Smooth muscle cell of the brain vasculature (primary cell): ENCODE data around the gene SNX7.

Experiments used
- DNase-seq: peaks from one replicate; pipeline ENCODE4 v3.0.0-alpha.2; 2012; ENCODE audit warnings: low read depth, low spot score

Gene SNX7

DNA sequence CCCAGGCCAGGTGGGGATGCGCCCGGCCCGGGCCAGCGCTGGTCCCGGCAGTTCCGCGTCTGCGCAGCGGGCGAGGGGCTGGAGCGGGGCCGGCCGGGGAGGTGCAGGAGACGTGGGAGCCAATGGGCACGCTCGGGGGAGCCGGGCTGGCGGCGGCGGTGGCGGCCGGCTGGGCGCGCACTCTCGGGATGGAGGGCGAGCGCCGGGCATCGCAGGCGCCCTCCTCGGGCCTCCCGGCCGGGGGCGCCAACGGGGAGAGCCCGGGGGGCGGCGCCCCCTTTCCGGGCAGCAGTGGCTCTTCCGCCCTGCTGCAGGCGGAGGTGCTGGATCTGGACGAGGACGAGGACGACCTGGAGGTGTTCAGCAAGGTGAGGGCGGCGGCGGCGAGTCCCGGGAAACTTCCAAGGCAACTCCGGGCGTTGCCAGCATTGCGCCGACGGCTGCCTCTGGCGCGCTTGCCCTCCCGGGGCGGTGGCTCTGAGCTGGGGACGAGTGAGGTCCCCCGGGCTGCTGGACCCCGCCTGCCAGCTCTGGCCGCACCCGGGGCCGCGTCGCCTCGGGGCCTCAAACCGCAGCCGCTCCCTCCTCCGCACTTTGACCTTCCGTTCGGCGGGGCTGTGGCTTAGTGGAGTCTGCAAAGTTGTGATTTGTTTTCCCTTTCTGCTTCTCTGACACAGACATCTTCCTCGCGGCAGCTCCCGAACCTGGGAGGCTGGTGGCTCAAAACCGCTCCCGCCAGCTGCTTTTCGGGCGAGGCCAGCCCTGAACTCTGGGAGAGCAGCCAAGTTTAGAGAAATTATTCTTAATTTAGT, at the start of gene SNX7:
TSS of gene SNX7 (plus strand) at position 178 of the 812 bp plus-strand sequence. CDS start at position 189, 11 bp downstream.
- peak; percentile 35 for DNase-seq

GRCh38 chr1:98637316-98637715, 24.2 kb upstream of the SNX7 start:
- DNase-seq = no peak

DNA sequence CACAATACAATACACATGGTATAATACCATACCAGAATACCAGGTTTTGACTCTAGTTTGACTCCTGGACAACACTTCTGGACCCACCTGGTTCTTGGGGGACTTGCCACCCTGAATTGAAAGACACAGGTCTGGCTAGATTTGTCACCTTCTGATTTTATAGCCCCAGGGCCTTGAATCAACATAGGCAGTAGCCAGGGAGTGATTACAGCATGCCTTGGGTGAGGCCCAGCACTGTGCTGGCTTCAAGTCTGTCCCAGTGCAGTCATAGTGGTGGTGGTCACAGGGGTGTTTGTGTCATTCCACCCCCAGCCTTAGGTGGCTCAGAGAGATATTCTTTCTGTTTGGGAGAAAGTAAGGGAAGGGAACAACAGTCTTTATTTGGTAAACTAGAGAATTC, 23.3 kb upstream of the SNX7 start:
- no peak for DNase-seq

DNA sequence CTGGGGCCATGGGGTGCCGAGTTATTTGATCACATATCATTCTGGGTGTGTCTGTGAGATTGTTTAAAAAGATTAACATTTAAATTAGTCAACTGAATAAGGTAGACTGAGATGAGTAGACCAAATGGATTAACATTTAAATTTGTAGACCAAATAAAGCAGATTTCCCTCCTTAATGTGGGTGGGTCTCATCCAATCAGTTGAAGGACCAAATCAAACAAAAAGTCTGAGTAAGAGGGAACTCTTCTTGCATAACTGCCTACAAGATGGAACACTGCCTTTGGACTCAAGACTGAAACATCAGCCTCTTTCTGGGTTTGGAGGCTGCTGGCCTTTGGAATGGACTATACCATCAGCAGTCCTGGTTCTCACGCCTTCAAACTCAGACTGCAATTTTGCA, 17.0 kb upstream of the SNX7 start:
- DNase-seq = no peak

GRCh38 chr1:98651116-98651632, 10.3 kb upstream of the SNX7 start:
- DNase-seq = no peak

- DNase-seq = no peak
Observed at GRCh38 chr1:98653123-98653522, 8.4 kb upstream of the SNX7 start.

GRCh38 chr1:98659879-98660278, 1.6 kb upstream of the SNX7 start:
- no peak for DNase-seq

DNA sequence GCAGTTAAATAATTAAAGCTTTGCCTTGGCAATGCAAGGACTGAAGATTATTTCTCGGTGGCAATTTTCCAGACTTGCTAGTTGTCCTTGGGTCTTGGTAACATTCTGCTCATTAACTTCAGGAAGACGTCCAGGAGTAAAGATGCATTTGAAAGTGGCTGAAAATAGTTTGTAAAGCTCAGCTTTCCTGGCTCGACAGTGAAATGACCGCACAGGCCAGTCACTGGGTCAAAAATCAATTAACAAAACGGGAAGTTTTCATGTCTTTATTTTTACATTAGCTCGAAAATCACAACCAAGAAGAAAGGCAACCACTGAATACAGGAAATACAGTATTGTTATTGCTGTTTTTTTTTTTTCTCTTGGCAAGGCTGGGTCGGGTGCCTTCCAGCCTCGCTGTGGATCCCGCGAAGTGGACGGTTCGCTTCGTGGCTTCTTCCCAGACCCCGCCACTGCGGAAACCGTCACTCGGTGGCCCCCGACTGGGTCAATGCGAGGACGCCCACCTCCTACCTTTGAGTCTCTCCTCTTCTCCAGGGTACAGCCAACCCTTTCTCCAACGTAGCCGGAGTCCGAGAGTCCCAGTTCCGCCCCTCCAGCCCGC, 479 bp upstream of the SNX7 start:
- DNase-seq = peak; percentile 3

DNA sequence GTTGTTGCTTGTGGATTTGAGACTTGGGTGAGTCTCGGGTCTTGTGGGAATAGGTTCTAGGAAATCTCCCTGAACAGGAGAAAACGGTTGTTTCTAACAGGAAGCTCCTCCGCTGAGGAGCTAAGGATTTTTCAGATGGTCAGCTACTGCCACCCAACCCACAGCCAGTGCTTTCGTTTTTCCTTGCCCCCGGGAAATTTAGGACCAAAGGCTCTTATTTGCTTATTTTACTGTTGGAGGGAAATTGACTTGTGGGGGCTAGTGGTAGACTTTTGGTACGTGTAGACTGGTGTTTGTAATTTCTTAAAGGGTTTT, 792 bp downstream of the SNX7 start:
- no peak for DNase-seq

DNA sequence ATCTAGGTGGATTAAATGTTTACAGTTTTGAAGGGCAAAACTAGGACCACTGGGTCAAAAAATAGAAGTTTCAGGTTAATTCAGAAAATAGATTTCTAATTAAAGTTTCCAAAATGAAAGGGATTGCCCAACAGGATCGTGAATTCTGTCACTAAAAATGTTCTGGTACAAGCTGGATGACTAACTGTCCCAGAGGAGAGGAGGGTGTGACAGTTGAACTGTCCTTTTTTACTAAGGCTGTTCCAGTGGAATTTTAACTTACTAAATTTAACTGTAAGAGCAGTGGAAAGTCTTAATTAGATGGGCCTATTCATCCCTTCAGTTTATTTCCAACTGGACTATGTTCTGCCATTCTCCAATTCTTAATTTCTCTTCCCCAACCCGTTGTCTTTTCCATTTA, 7.2 kb downstream of the SNX7 start:
- DNase-seq = no peak

DNA sequence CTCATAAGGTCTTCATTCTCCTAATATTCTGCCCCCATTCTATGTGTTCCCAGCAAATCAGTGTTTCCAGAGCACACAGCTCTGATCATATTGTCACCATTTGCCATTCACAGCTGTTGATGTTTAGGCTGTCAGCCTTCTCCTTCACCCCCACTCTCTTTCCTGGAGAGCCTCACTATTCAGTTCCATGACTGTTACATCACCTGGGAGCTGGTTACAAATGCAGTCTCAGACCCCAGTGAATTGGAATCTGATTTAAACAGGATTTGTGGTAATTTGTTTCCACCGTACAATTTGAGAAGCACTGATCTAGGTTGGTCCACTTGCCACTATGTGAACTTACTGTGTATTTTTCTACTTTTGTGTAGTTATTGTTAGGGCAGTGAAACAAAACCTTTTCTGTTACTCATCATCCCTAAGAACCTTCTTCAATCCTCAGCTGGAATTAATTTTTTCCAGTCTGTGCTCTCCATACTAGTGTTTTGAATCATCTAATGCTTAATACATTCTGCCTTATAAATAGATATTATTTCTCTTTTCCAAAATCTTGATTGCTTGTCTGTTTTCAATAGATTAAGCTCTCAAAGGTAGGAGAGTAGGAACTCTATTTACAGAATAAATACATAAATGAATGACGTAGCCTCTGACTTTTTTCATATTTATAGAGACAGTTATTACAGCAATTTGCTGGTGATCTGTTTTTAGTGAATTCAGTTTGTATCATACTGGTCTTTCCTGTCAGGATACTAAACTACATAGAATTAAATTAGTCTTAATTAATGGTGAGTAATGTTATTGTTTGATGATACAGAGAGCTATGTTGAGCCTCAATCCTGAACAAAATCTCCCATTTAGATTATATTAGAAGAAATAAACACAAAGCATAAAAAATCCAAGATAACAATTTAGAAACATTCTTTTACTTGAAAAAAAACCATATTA, 8.1 kb downstream of the SNX7 start:
- DNase-seq = no peak

DNA sequence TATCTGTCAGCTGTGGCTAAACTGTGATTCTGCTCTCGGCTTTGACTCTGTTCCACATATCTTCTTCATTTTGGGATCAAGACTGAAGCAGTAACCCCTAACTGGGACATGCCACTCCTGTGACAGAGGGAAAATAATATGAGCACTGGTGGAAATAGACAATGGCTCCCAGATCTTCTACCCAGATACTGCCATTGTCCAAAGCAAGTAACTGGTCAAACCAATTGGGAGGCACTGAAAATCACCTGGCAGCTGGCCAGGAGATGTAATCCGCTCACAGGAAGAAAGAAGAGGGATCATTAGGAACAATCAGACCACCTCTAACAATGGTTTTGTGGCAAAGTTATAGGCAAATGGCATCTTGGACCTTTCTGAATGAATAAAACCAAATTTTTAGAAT, 10.7 kb downstream of the SNX7 start:
- DNase-seq = no peak

DNA sequence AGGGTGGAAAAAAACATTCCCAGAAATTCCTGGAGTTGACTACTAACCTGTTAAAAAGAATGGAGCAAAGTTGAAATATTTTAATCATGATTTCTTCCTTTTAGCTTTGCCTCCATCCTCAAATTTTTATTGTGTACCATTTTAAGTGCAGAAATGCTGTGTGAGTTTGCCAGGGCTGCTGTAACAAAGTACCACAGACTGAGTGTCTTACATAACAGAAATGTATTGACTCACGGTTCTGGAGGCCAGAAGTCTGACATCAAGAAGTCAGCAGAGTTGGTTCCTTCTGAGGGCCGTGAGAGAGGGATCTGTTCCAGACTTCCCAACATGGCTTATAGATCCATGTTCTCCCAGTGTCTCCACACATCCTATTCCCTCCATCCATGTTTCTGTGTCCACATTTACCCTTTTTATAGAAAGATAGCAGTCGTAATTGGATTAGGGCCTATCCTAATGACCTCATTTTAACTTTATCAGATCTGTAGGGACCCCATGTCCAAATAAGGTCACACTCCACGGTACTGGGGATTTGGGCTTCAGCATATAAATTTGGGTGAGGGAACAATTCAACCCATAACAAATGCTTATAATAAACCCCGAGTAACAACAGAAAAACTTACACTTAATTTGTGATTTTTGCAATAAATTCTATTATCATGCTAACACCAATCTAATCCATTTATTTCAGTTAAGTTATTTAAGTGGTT, 12.7 kb downstream of the SNX7 start:
- no peak for DNase-seq

- no peak for DNase-seq
Observed at GRCh38 chr1:98675282-98675681, 13.8 kb downstream of the SNX7 start.

DNA sequence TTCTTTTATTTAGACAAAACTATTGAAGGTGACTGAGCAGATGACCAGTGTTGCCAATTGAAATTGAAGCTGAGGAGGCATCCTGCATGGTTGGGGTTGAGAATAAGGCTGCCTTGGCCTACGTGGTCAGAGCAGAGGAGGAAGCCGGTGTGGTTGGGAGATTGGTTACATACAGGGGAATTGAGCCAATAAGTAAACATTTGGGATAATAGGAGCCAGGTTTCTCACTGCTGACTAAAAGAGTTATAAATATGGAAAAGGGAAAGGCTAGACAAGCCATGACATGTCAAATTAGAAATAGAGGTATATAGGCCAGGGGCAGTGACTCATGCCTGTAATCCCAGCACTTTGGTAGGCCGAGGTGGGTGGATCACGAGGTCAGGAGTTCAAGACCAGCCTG, 15.8 kb downstream of the SNX7 start:
- DNase-seq = no peak

GRCh38 chr1:98681812-98682211, 20.3 kb downstream of the SNX7 start:
- no peak for DNase-seq

DNA sequence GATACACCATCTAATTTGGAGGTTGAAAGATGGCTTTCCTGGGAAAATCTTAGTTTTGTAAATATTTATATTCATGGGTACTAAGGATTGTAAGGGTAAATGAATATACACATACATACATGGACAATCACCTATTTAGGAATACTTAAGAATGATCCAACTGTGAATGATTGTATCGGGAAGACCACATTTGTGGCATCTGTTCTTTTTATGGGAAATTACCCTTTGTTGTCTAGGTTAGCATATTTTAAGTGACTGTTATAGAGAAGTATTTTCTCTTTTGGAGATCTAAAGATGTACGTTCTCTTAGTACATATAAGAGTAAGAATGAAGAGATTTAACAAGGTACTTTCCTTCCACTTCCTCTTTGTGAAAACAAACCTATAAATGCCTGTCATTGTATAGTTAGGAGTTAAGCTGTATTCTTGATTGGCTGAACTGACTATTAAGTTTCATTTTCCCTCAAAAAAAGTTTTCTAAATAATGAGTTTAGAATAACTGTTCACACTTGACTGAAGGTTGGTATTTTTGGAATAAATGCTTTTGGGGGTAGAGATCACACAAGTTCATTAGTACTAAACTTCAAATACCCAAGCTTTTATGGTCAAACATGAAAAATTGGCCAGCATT, 26.7 kb downstream of the SNX7 start:
- DNase-seq = no peak

GRCh38 chr1:98690576-98690975, 29.1 kb downstream of the SNX7 start:
- no peak for DNase-seq

GRCh38 chr1:98692482-98692881, 31.0 kb downstream of the SNX7 start:
- no peak for DNase-seq

DNA sequence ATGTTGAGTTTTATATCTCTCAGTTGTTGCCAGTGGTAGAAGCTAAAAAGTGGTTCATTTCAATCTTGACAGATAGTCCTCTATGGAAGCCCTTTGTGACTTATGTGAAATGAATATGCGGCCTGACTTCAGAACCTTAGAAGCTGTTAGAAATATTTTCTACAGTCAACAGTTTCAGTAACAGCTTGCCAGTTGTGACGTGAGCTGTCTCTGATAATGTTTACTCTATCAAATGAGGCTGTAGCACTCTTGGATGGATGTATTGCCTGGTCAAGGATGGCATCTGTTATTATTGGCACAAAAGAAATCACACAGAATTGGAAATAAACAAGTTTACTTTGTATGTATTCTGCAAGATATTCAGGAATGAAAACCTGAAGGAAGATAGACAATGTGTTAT, 31.9 kb downstream of the SNX7 start:
- no peak for DNase-seq

DNA sequence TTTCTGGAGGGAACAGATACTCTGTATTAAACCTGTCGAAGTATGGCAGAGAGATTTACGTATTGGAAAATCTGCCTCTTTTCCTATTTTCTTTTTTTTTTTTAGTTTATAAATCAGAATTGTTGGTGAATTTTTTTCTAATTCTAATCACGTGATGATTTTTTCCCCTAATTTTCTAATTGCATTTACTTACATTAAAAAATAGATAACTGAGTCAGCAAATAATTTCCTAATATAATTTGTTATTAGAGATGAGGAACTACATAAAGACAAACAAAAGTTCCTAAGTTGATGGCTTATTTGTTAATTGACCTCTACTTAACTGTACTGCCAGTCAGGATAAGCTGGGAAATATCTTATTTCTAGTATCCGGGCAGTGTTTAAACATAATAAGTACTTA, 34.6 kb downstream of the SNX7 start:
- no peak for DNase-seq
